Stimulated activated CD4-positive, alpha-beta T cell treated with anti-CD3 and anti-CD28 coated beads, Interleukin-15, amount 100 ng/mL, for 24 hours (primary cell): ENCODE data around the gene MARCHF3.
"Not testable (repeated sequence)": the region's sequence is repeated elsewhere in the genome, so short reads cannot be mapped to it uniquely, and the experiment has no call there.

Experiments
- DNase-seq: peaks from one replicate; pipeline ENCODE4 v3.0.0-alpha.2; 2020

MARCHF3 gene

DNA sequence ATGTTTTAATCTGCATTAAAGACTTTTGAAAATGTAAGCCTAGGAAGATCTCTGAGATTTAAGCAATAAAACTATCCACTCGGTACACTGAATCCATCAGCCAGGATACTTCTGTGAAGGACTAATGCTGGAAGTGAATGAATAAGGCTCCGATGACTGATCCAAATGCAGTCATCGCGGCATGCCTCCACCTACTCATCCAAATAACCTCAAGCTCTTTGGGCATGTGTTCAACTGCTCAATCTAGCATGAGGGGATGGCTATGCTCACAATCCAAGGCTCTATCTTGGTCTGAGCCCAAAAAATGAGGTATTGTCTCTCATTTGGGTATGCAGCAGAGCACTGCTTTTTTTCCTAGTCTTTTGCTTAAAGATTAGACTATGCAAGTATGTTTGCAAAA is 19.2 kb downstream of the MARCHF3 start:
- DNase-seq = no peak

- no peak for DNase-seq
These were observed 20.0 kb downstream of the MARCHF3 start for GRCh38 chr5:127010362-127010761.

DNA sequence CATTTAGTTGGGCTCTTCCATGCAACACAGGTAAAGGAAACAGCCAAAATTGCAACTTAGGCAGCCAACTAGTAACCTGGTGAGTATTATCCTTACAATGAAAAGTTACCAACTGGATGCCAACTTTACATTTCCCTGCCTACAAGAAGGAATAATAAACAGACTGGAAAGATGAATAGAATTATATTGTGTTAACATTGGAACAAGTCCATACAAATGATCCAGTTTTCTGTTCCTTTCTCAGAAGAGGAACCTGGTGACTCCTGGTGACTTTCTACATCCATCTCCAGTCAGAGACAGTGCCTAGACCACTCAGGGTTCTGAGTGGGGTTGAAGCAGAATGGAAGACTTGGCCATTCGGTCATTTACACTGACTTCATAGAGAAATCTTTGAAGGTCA is 20.6 kb downstream of the MARCHF3 start:
- DNase-seq = no peak

- no peak for DNase-seq
These were observed 21.9 kb downstream of the MARCHF3 start for GRCh38 chr5:127008300-127008975.

DNA sequence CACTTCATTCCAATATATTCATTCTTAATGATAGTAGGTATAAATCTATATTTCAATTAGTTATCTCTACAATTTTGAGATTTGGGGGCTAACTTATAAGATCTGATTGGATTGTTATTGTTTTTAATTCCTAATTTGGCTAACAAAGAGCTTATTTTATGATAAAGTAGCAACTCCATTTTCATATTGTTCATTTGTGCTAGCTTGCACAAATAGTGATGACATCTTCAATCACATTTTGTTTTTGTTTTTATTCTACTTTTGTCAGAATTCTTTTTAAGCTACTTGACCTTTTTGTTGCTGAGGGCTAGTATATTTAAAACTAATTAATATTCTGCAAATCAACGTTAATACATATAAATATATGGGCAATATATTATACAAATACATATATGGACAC is 22.8 kb downstream of the MARCHF3 start:
- no peak for DNase-seq

DNA sequence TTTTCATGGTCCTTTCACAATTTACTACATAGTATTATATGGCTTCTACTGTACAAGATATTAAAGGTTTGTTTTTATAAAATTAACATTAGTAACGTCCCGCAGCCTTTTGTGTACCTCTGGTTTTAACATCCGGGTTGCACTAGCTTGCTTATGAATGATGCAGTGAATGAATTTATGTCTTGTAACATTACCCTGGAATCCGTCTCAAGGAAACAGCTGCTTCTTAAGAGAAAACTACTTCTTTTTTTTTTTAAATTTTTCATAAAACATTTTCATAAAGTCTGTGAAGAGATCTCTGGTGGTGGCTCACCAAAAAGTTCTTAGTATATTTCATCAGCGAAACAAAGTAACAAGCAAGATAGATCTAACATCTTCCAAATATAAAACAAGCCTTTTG is 23.6 kb downstream of the MARCHF3 start:
- DNase-seq = no peak

GRCh38 chr5:127005282-127005681 is 25.1 kb downstream of the MARCHF3 start:
- not testable (repeated sequence) for DNase-seq

- DNase-seq = no peak
These were observed 25.6 kb downstream of the MARCHF3 start for GRCh38 chr5:127004721-127005120.

DNA sequence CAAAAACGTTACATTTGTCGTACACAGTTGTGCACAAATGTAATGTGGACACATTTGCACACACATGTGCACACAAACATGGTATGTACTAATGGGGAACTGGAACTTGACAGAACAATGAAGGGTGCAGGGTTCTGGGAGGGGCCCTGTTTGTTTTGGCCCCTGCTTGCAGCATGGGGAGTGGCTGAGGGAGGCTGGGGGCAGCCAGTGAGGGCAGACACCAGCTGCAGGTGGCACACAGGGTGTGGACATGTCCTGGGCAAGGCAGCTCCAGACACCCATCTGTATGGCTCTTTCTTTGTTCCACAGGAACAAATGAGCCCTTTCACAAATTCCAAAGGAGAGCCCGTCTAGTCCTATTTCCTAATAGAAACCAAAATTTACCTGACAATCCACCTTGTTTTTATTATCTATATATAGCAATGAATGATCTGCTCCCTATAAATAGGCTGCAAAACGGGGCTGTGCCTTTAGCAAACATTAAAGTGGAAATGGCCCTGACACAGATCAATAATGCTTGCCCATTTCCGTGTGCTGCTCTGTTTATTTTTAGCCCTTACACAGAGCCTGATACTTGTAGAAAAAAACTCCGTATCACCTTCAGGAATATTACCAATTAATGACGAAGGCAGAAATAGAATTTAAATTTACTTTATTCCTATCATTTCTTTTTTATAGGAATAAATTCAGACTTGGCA is 26.4 kb downstream of the MARCHF3 start:
- no peak for DNase-seq

DNA sequence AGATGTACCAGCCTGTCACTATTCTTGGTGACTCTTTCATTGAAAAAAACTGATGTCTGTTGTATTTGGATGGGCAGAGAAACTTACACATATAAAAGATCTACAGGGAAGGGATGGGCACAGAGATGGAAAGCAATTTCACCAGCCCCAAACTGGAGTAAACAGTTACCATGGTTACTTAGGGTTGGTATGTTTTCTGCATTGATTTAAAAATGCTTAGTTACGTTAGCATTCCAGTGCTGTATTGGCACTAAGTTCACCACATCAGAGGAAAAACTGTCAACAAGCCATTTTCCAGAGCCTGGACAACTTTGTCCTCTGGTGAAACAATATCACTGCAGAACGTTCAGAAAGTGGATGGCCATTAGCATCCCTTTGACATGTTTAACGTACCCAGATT is 28.0 kb downstream of the MARCHF3 start:
- no peak for DNase-seq

- DNase-seq = no peak
These were observed 28.6 kb downstream of the MARCHF3 start for GRCh38 chr5:127001621-127002296.

GRCh38 chr5:126998895-126999570 is 31.3 kb downstream of the MARCHF3 start:
- no peak for DNase-seq

DNA sequence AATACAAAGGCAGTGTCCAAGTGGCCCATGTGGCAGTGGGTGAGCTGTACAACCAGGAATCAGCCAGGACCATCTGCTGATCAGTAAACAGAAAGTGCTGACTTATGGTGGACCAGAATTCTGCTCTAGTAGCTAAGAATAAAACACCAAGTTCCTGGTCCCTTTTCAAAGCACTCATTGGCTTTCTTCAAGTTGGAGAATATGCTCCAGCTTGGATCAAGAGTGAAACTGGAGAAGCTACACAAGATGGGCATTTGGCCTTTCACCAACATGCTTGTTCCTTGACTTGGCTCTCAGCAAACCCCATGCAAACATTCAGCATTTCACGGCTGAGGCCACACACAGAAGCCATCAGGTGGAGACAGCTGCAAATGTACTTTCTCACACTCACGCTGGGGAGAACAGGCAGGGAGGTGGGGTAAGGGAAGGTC is 32.1 kb downstream of the MARCHF3 start:
- no peak for DNase-seq

GRCh38 chr5:126995689-126996088 is 34.7 kb downstream of the MARCHF3 start:
- DNase-seq = no peak

DNA sequence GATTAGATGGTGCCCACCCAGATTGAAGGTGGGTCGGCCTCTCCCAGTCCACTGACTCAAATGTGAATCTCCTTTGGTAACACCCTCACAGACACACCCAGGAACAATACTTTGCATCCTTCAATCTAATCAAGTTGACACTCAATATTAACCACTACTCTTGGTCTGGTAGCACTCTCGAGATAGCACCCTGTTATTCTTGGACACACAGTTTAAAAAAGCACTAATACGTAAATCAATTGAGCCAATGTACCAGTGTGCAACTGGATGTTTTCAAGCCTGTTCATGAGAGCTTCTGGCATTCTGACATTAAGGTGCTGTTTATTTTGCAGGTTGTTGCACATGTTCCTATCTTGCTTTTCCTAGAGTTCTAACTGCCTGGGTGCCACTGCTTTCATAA is 35.3 kb downstream of the MARCHF3 start:
- DNase-seq = no peak

DNA sequence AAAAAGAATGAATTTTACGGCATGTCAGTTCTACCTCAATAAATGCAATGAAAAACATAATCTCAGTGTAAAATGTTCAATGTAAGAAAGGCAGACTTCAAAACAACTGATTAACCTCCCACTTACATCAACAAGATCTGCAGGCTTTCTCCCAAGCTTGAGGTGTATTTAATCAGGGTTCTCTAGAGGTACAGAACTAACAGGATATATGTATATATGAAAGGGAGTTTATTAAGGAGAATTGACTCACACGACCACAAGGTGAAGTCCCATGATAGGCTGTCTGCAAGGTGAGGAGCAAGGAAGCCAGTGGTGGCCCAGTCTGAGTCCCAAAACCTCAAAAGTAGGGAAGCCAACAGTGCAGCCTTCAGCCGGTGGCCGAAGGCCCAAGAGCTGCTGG is 35.9 kb downstream of the MARCHF3 start:
- DNase-seq = no peak

- DNase-seq = peak; percentile 46
These were observed 42.3 kb downstream of the MARCHF3 start for GRCh38 chr5:126988021-126988569.

GRCh38 chr5:126987271-126987899 is 43.0 kb downstream of the MARCHF3 start:
- no peak for DNase-seq

- no peak for DNase-seq
These were observed 45.7 kb downstream of the MARCHF3 start for GRCh38 chr5:126984632-126985031.

DNA sequence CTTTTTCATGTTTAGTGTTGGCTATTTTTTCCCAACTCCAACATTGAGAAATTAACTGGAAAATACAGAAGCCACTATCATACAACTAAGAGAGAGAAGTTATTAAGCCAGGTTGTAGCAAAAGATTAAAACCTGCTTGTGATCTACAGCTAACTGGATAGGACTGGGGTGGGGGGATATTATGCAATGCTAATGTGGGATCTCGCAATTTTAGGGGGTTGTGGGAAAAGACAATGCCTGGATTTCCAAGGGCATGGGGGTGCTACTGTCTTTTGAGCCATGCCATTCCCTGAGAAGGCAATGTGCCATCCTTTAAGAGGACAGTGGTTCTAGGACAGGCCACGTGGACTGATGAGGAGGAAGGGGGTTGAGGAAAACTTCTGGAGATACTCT is 46.5 kb downstream of the MARCHF3 start:
- no peak for DNase-seq

- no peak for DNase-seq
These were observed 47.2 kb downstream of the MARCHF3 start for GRCh38 chr5:126982926-126983873.

DNA sequence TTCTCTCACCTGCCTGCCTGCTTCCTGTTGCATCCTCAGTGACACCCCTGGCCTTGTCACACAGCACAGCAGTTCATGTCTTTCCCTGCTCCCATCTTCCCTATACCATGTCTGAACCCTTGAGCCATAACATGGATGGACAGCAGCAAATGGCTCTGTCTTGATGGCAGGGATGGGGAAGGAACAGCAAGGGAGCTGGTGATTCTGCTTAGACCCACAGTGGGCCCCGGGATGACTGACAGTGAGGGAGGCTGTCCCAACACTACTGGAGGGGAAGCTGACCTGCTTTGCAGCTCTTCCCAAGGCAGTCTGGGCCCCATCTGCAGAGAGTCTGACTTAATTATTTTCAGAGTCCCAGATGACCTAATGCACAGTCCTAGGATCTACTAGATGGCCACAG is 48.2 kb downstream of the MARCHF3 start:
- DNase-seq = no peak
